T-helper 17 cell (primary cell): Measurements from ENCODE around the gene C11orf71. TPM values are rescaled to one million over a fixed set of nuclear protein-coding genes. Genes with fewer than 3 reads are reported as not detected.

Source experiments
- ATAC-seq: fragments of 150-1000 bp; cut with Tn5 transposase; 2 replicates; pipeline ENCODE4 v1.10.0; 2021; ENCODE audit warnings: mild to moderate bottlenecking, moderate library complexity
- DNase-seq, 3 donors: peaks; one replicate each; pipeline versions ENCODE4 v3.0.0 to v3.0.0-alpha.2; 2020 to 2021
- H3K9me3 ChIP-seq: one replicate; pipeline ENCODE4 v1.7.0; 2013; ENCODE audit warnings: low read length, mild to moderate bottlenecking; ENCODE audit not compliant: control insufficient read depth, poor library complexity, severe bottlenecking
- H3K27ac Mint-ChIP-seq: one replicate; pipeline ENCODE4 v1.8.0; 2022; ENCODE audit warnings: mild to moderate bottlenecking, moderate library complexity, mixed read lengths
- H3K27me3 Mint-ChIP-seq: one replicate; pipeline ENCODE4 v1.8.0; 2022; ENCODE audit warnings: mixed read lengths
- H3K36me3 Mint-ChIP-seq: one replicate; pipeline ENCODE4 v1.8.0; 2022; ENCODE audit warnings: low read depth, mixed read lengths
- H3K4me1 Mint-ChIP-seq: one replicate; pipeline ENCODE4 v1.8.0; 2022; ENCODE audit warnings: mild to moderate bottlenecking, mixed read lengths
- H3K4me3 Mint-ChIP-seq: one replicate; pipeline ENCODE4 v1.8.0; 2022; ENCODE audit warnings: mild to moderate bottlenecking, moderate library complexity, mixed read lengths
- total RNA-seq, 4 donors: library from RNA in 2 of 4; stranded (reverse) in 2 of 4; gene quantifications; one replicate each; pipeline ENCODE4 v1.2.3 and lab custom pipeline; 2022 to 2026

Gene C11orf71
- total RNA-seq, 2 donors from 2014 or later = 9.4 to 9.8 TPM

- H3K27me3 Mint-ChIP-seq = peaks cover 50% of the 10 kb centered on the region
- no peak for ATAC-seq
- H3K9me3 ChIP-seq = no peaks in the 10 kb centered on the region
- no peak overlapping the region for H3K4me3 Mint-ChIP-seq
- peaks cover 2% of the 10 kb centered on the region for H3K4me1 Mint-ChIP-seq
- DNase-seq = no peak
- no peak overlapping the region for H3K27ac Mint-ChIP-seq
- H3K36me3 Mint-ChIP-seq = peaks cover 4% of the 10 kb centered on the region
Measured at GRCh38 chr11:114366331-114367243, 33.7 kb downstream of the C11orf71 start.

- H3K4me3 Mint-ChIP-seq = no peak overlapping the region
- H3K4me1 Mint-ChIP-seq = peaks cover 2% of the 10 kb centered on the region
- H3K27ac Mint-ChIP-seq = no peak overlapping the region
- DNase-seq (no peak), ATAC-seq (no peak)
- no peaks in the 10 kb centered on the region for H3K36me3 Mint-ChIP-seq
- no peaks in the 10 kb centered on the region for H3K9me3 ChIP-seq
- H3K27me3 Mint-ChIP-seq = peaks cover 46% of the 10 kb centered on the region
Measured at GRCh38 chr11:114362958-114363357, 37.4 kb downstream of the C11orf71 start.

GRCh38 chr11:114362326-114362725 is 38.0 kb downstream of the C11orf71 start:
- H3K9me3 ChIP-seq = no peaks in the 10 kb centered on the region
- H3K27ac Mint-ChIP-seq = no peak overlapping the region
- peaks cover 46% of the 10 kb centered on the region for H3K27me3 Mint-ChIP-seq
- peaks cover 2% of the 10 kb centered on the region for H3K4me1 Mint-ChIP-seq
- DNase-seq = no peak
- H3K36me3 Mint-ChIP-seq = no peaks in the 10 kb centered on the region
- ATAC-seq = no peak
- H3K4me3 Mint-ChIP-seq = no peak overlapping the region

- no peak overlapping the region for H3K4me3 Mint-ChIP-seq
- H3K27me3 Mint-ChIP-seq = peaks cover 34% of the 10 kb centered on the region
- no peaks in the 10 kb centered on the region for H3K9me3 ChIP-seq
- no peak overlapping the region for H3K27ac Mint-ChIP-seq
- H3K4me1 Mint-ChIP-seq = peaks cover 2% of the 10 kb centered on the region
- DNase-seq (no peak), ATAC-seq (no peak)
- H3K36me3 Mint-ChIP-seq = peaks cover 3% of the 10 kb centered on the region
Measured at GRCh38 chr11:114359342-114359741, 41.0 kb downstream of the C11orf71 start.

GRCh38 chr11:114358716-114359115 is 41.6 kb downstream of the C11orf71 start:
- Mint-ChIP-seq H3K27me3 (peaks cover 30% of the 10 kb centered on the region), H3K4me3 (no peak overlapping the region), H3K4me1 (peaks cover 2% of the 10 kb centered on the region), H3K27ac (no peak overlapping the region), H3K36me3 (peaks cover 3% of the 10 kb centered on the region)
- H3K9me3 ChIP-seq = no peaks in the 10 kb centered on the region
- no peak for ATAC-seq
- no peak for DNase-seq

GRCh38 chr11:114354076-114354475 is 46.2 kb downstream of the C11orf71 start:
- no peak for DNase-seq
- H3K9me3 ChIP-seq = no peaks in the 10 kb centered on the region
- no peak for ATAC-seq
- peaks cover 2% of the 10 kb centered on the region for H3K4me1 Mint-ChIP-seq
- peaks cover 3% of the 10 kb centered on the region for H3K36me3 Mint-ChIP-seq
- H3K27me3 Mint-ChIP-seq = peaks cover 23% of the 10 kb centered on the region
- H3K27ac Mint-ChIP-seq = no peak overlapping the region
- H3K4me3 Mint-ChIP-seq = no peak overlapping the region

GRCh38 chr11:114353443-114353842 is 46.9 kb downstream of the C11orf71 start:
- Mint-ChIP-seq H3K36me3 (peaks cover 3% of the 10 kb centered on the region), H3K4me1 (peaks cover 2% of the 10 kb centered on the region), H3K27ac (no peak overlapping the region), H3K4me3 (no peak overlapping the region), H3K27me3 (peaks cover 17% of the 10 kb centered on the region)
- no peak for DNase-seq
- H3K9me3 ChIP-seq = no peaks in the 10 kb centered on the region
- no peak for ATAC-seq

GRCh38 chr11:114350022-114350421 is 50.3 kb downstream of the C11orf71 start:
- DNase-seq (no peak), ATAC-seq (no peak)
- no peaks in the 10 kb centered on the region for H3K9me3 ChIP-seq
- H3K27ac Mint-ChIP-seq = no peak overlapping the region
- H3K27me3 Mint-ChIP-seq = no peaks in the 10 kb centered on the region
- H3K36me3 Mint-ChIP-seq = no peaks in the 10 kb centered on the region
- H3K4me1 Mint-ChIP-seq = peaks cover 3% of the 10 kb centered on the region
- H3K4me3 Mint-ChIP-seq = no peak overlapping the region

Other genes with a start within 250 kb of the C11orf71 start
- not detected for gene NNMT, start 104.1 kb downstream of the C11orf71 start, total RNA-seq
- gene RBM7, start 155 bp upstream of the C11orf71 start, total RNA-seq = 10 to 100 TPM; 57.8 to 59.2 TPM
- 10 to 100 TPM; 30.1 to 38.9 TPM for gene REXO2, start 39.0 kb upstream of the C11orf71 start, total RNA-seq
- not detected for gene NXPE1, start 159.4 kb upstream of the C11orf71 start, total RNA-seq
- gene NXPE4, start 195.3 kb upstream of the C11orf71 start, total RNA-seq = not detected